ENCODE measurements around the gene CENPU. TPM values are rescaled to one million over a fixed set of nuclear protein-coding genes. Genes with fewer than 3 reads are reported as not detected.

CENPU gene
- total and polyA plus RNA-seq, 10 of the 15 experiments (the other 5 are each of a cell fraction or from before 2014, with no cell fraction given), result 26.6 to 90.8 (median 53.8) TPM

DNA sequence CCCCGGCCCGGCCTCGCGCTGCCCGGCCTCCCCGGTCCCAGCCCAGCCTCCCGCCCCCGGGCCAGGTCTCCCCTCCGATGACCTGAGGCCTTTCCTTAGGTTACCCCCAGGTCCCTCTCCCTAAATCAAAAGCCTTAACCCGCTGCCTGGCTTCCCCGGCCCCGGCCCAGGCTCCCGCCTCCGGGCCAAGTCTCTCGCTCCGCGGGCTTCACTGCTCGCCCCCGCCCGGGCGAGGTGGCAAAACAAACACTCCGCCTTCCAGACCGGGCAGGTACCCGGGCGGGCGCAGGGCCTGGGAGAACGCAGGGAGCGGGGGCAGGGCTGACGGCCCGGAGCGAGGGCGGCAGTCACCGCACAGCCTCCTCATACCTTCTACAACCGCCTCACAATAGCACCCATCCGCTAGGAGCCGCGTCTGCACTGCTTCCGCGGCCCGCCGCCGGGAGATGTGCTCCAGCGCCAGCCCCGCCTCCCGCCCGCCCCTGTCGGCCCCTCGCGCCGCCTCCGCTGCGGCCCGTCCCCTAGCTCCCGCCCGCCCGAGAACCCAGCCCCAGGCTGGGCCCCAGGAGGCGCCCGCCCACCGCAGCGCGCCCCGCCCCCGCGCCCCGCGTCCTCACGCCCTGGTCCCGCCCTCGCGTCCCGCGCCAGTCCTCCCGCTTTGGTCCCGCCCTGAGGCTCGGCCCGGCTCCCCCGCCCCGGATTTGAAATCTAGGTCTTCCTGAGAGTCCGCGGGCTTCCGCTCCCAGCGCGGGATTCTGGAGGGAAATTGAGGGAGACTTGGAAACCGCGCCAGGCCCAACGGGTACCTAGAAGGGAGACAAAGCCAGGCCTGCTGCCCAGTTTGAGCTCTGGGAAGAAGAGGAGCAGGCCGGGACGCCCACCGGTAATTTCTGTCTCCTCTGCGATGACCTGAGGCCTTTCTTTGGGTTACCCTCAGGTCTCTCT is 84.6 kb downstream of the CENPU start, which contains the start of the genes CASP3 and PRIMPOL:
Gene CASP3 (minus strand): TSS at position 422 of the 945 bp plus-strand sequence. CDS start 10,994 bp downstream, outside the sequence.
Gene PRIMPOL (plus strand): TSS at position 713 of the 945 bp plus-strand sequence. CDS start 7,403 bp downstream, outside the sequence.
- H3K27me3 ChIP-seq (replicated peaks in 1 of 2; ENCODE audit: control insufficient read depth in 2 of 2, insufficient read depth in 2 of 2, low read length in 1 of 2), result no peaks in the 10 kb centered on the region
- DNase-seq (ENCODE audit: low read depth, low spot score) (peak; percentile 60), ATAC-seq (peak; percentile 90), FAIRE-seq (no peak)
- no TSS peak for BruUV-seq (replicated peaks)
- H4K20me1 ChIP-seq (ENCODE audit: control insufficient read depth, insufficient read depth), result no peaks in the 10 kb centered on the region
- in situ Hi-C loops (cut with MboI) (no loop called here), intact Hi-C loops (cut with micrococcal nuclease; ENCODE audit: unreplicated experiment) (loop anchor here (1.0 to 10.0 kb wide), 8 partner anchors 86 to 384 kb away; partner anchors contain the start of genes CENPU and IRF2)
- ChIA-PET CTCF (interaction anchor here (0.6 to 2.9 kb wide), 5 partner anchors 85 to 447 kb away, joined by 3 to 12 read pairs (median 4); partner anchors contain the start of gene CENPU), SMC1A (ENCODE audit: uncharacterized antibody, unreplicated experiment) (interaction anchor here (0.8 to 2.1 kb wide), 7 partner anchors 13 to 302 kb away, joined by 3 to 6 read pairs (median 4); partner anchors contain the start of gene CENPU), RAD21 (ENCODE audit: unreplicated experiment) (interaction anchor here (0.6 to 3.7 kb wide), 21 partner anchors 16 to 385 kb away, joined by 3 to 24 read pairs (median 4); partner anchors contain the start of gene CENPU), POLR2A (interaction anchor here (0.5 to 2.2 kb wide), 10 partner anchors 14 to 992 kb away, joined by 3 to 12 read pairs (median 3); partner anchors contain the start of gene CENPU)
- WGBS (ENCODE audit: insufficient coverage, insufficient replicate concordance, low lambda C conversion rate, missing lambda C conversion rate), result 2% methylated on average over 43 of the region's 90 CpGs
- H3K27ac ChIP-seq (ENCODE audit: control insufficient read depth, insufficient read depth), result peak within 1 kb of the TSS; percentile 85
- H3K79me2 ChIP-seq (ENCODE audit: control insufficient read depth, insufficient read depth, low read length), result peaks cover 65% of the 10 kb centered on the region
- peak within 1 kb of the TSS; percentile 98 for H3K4me3 ChIP-seq
- peak within 1 kb of the TSS; percentile 78 for H3K4me2 ChIP-seq (ENCODE audit: control insufficient read depth, insufficient read depth)
- H3K36me3 ChIP-seq (ENCODE audit: control insufficient read depth in 2 of 2, insufficient read depth in 2 of 2, low read length in 1 of 2), result no peaks in the 10 kb centered on the region
- H3K9ac ChIP-seq (ENCODE audit: control insufficient read depth, insufficient read depth, low read length), result peak within 1 kb of the TSS; percentile 87
- H2AFZ ChIP-seq (ENCODE audit: control insufficient read depth, low read depth, low read length), result peak within 1 kb of the TSS; percentile 83
- no peaks in the 10 kb centered on the region for H3K9me3 ChIP-seq (replicated peaks; ENCODE audit: control insufficient read depth, insufficient read depth, low read length)
- H3K4me1 ChIP-seq (ENCODE audit: control insufficient read depth, insufficient read depth, low read length), result peaks cover 12% of the 10 kb centered on the region; the same call in 1 of the 2 replicates
- TF ChIP-seq, protein P1, sequence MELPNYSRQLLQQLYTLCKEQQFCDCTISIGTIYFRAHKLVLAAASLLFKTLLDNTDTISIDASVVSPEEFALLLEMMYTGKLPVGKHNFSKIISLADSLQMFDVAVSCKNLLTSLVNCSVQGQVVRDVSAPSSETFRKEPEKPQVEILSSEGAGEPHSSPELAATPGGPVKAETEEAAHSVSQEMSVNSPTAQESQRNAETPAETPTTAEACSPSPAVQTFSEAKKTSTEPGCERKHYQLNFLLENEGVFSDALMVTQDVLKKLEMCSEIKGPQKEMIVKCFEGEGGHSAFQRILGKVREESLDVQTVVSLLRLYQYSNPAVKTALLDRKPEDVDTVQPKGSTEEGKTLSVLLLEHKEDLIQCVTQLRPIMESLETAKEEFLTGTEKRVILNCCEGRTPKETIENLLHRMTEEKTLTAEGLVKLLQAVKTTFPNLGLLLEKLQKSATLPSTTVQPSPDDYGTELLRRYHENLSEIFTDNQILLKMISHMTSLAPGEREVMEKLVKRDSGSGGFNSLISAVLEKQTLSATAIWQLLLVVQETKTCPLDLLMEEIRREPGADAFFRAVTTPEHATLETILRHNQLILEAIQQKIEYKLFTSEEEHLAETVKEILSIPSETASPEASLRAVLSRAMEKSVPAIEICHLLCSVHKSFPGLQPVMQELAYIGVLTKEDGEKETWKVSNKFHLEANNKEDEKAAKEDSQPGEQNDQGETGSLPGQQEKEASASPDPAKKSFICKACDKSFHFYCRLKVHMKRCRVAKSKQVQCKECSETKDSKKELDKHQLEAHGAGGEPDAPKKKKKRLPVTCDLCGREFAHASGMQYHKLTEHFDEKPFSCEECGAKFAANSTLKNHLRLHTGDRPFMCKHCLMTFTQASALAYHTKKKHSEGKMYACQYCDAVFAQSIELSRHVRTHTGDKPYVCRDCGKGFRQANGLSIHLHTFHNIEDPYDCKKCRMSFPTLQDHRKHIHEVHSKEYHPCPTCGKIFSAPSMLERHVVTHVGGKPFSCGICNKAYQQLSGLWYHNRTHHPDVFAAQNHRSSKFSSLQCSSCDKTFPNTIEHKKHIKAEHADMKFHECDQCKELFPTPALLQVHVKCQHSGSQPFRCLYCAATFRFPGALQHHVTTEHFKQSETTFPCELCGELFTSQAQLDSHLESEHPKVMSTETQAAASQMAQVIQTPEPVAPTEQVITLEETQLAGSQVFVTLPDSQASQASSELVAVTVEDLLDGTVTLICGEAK (IDR thresholded peaks at IDR 0.05; ENCODE audit: borderline replicate concordance), result peak; percentile 60; the same call in 1 of the 2 replicates
- TF ChIP-seq, protein P2, sequence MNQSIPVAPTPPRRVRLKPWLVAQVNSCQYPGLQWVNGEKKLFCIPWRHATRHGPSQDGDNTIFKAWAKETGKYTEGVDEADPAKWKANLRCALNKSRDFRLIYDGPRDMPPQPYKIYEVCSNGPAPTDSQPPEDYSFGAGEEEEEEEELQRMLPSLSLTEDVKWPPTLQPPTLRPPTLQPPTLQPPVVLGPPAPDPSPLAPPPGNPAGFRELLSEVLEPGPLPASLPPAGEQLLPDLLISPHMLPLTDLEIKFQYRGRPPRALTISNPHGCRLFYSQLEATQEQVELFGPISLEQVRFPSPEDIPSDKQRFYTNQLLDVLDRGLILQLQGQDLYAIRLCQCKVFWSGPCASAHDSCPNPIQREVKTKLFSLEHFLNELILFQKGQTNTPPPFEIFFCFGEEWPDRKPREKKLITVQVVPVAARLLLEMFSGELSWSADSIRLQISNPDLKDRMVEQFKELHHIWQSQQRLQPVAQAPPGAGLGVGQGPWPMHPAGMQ (IDR thresholded peaks at IDR 0.05; ENCODE audit: borderline replicate concordance), result no peak
- TF ChIP-seq PAX8 (IDR thresholded peaks at IDR 0.05) (no peak), TCF7 (IDR thresholded peaks at IDR 0.05; ENCODE audit: borderline replicate concordance) (no peak)
- TF ChIP-seq, protein P3, sequence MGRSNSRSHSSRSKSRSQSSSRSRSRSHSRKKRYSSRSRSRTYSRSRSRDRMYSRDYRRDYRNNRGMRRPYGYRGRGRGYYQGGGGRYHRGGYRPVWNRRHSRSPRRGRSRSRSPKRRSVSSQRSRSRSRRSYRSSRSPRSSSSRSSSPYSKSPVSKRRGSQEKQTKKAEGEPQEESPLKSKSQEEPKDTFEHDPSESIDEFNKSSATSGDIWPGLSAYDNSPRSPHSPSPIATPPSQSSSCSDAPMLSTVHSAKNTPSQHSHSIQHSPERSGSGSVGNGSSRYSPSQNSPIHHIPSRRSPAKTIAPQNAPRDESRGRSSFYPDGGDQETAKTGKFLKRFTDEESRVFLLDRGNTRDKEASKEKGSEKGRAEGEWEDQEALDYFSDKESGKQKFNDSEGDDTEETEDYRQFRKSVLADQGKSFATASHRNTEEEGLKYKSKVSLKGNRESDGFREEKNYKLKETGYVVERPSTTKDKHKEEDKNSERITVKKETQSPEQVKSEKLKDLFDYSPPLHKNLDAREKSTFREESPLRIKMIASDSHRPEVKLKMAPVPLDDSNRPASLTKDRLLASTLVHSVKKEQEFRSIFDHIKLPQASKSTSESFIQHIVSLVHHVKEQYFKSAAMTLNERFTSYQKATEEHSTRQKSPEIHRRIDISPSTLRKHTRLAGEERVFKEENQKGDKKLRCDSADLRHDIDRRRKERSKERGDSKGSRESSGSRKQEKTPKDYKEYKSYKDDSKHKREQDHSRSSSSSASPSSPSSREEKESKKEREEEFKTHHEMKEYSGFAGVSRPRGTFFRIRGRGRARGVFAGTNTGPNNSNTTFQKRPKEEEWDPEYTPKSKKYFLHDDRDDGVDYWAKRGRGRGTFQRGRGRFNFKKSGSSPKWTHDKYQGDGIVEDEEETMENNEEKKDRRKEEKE (IDR thresholded peaks at IDR 0.05), result no peak
- TF ChIP-seq, protein P4, sequence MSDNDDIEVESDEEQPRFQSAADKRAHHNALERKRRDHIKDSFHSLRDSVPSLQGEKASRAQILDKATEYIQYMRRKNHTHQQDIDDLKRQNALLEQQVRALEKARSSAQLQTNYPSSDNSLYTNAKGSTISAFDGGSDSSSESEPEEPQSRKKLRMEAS (IDR thresholded peaks at IDR 0.05; ENCODE audit: low read depth, low read length), result peak; percentile 32; the same call in 1 of the 2 replicates
- TF ChIP-seq, protein P5, sequence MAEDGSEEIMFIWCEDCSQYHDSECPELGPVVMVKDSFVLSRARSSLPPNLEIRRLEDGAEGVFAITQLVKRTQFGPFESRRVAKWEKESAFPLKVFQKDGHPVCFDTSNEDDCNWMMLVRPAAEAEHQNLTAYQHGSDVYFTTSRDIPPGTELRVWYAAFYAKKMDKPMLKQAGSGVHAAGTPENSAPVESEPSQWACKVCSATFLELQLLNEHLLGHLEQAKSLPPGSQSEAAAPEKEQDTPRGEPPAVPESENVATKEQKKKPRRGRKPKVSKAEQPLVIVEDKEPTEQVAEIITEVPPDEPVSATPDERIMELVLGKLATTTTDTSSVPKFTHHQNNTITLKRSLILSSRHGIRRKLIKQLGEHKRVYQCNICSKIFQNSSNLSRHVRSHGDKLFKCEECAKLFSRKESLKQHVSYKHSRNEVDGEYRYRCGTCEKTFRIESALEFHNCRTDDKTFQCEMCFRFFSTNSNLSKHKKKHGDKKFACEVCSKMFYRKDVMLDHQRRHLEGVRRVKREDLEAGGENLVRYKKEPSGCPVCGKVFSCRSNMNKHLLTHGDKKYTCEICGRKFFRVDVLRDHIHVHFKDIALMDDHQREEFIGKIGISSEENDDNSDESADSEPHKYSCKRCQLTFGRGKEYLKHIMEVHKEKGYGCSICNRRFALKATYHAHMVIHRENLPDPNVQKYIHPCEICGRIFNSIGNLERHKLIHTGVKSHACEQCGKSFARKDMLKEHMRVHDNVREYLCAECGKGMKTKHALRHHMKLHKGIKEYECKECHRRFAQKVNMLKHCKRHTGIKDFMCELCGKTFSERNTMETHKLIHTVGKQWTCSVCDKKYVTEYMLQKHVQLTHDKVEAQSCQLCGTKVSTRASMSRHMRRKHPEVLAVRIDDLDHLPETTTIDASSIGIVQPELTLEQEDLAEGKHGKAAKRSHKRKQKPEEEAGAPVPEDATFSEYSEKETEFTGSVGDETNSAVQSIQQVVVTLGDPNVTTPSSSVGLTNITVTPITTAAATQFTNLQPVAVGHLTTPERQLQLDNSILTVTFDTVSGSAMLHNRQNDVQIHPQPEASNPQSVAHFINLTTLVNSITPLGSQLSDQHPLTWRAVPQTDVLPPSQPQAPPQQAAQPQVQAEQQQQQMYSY (CRISPR knock-in tag; IDR thresholded peaks at IDR 0.05), result no peak
